CD14-positive monocyte (primary cell): ENCODE measurements around the gene DPRX. TPM values are rescaled to one million over a fixed set of nuclear protein-coding genes. Genes with fewer than 3 reads are reported as not detected.

ENCODE experiments used
- DNase-seq, 3 donors: peaks; one replicate each; pipeline ENCODE4 v3.0.0-alpha.2; 2011 to 2022
- H2AFZ ChIP-seq: 2 replicates; pipeline ENCODE4 v1.6.0; 2012; ENCODE audit warnings: mild to moderate bottlenecking, low read depth, low read length, inconsistent platforms; ENCODE audit not compliant: insufficient read depth, poor library complexity, severe bottlenecking
- H3K27ac ChIP-seq, 2 donors: 1 replicate in 1 of 2; 2 replicates in 1 of 2; pipeline ENCODE4 v1.5.1; 2012 to 2013; ENCODE audit warnings: low read length in 2 of 2, control low read depth in 1 of 2, inconsistent platforms in 1 of 2, low read depth in 1 of 2, mild to moderate bottlenecking in 1 of 2
- H3K27me3 ChIP-seq, 2 donors: one replicate each; pipeline versions ENCODE4 v1.6.0 to v1.6.1; 2011 to 2013; ENCODE audit warnings: low read length in 2 of 2; ENCODE audit not compliant: control insufficient read depth in 2 of 2, insufficient read depth in 2 of 2
- H3K36me3 ChIP-seq, 2 donors: replicated peaks in 1 of 2; 1 replicate in 1 of 2; 2 replicates in 1 of 2; pipeline versions ENCODE4 v1.5.1 to v1.6.1; 2012 to 2013; ENCODE audit warnings: low read length in 2 of 2, control low read depth in 1 of 2, inconsistent platforms in 1 of 2, mild to moderate bottlenecking in 1 of 2; ENCODE audit not compliant: insufficient read depth in 2 of 2, control insufficient read depth in 1 of 2
- H3K4me1 ChIP-seq, 2 donors: 1 replicate in 1 of 2; 2 replicates in 1 of 2; pipeline versions ENCODE4 v1.5.1 to v1.6.1; 2012 to 2013; ENCODE audit warnings: low read length in 2 of 2, control low read depth in 1 of 2, inconsistent platforms in 1 of 2, mild to moderate bottlenecking in 1 of 2, moderate library complexity in 1 of 2; ENCODE audit not compliant: insufficient read depth in 2 of 2, control insufficient read depth in 1 of 2
- H3K4me2 ChIP-seq: replicated peaks from 2 replicates; pipeline ENCODE3; 2012; ENCODE audit warnings: low read length, moderate library complexity, mild to moderate bottlenecking; ENCODE audit not compliant: poor library complexity, severe bottlenecking; ENCODE audit errors: extremely low read depth
- H3K4me3 ChIP-seq, 3 experiments: fragments of 200-600 bp in 1 of 3; sonication (generic) in 1 of 3; replicated peaks in 1 of 3; 1 replicate in 2 of 3; 2 replicates in 1 of 3; pipeline ENCODE4 v1.5.1; 2011 to 2013; ENCODE audit warnings: low read length in 3 of 3, mild to moderate bottlenecking in 3 of 3, control low read depth in 2 of 3, low read depth in 2 of 3, inconsistent platforms in 1 of 3, moderate library complexity in 1 of 3
- H3K79me2 ChIP-seq: 2 replicates; pipeline ENCODE4 v1.6.0; 2012; ENCODE audit warnings: mild to moderate bottlenecking, control low read depth, inconsistent platforms, low read length, moderate library complexity; ENCODE audit not compliant: insufficient read depth
- H3K9ac ChIP-seq: 2 replicates; pipeline ENCODE4 v1.6.0; 2017; ENCODE audit warnings: low read length, mild to moderate bottlenecking; ENCODE audit not compliant: insufficient read depth, poor library complexity, severe bottlenecking
- H3K9me3 ChIP-seq, 2 donors: replicated peaks in 1 of 2; 1 replicate in 1 of 2; 2 replicates in 1 of 2; pipeline versions ENCODE4 v1.5.1 to v1.6.1; 2012 to 2013; ENCODE audit warnings: low read length in 2 of 2, control low read depth in 1 of 2; ENCODE audit not compliant: control insufficient read depth in 1 of 2, insufficient read depth in 1 of 2
- H4K20me1 ChIP-seq: 2 replicates; pipeline ENCODE4 v1.6.0; 2012; ENCODE audit warnings: mild to moderate bottlenecking, low read length, control low read depth, moderate library complexity; ENCODE audit not compliant: insufficient read depth
- H3K27ac Mint-ChIP-seq, 7 donors: one replicate each; pipeline ENCODE4 v1.8.0; 2020; ENCODE audit warnings: mild to moderate bottlenecking in 7 of 7, mixed read lengths in 7 of 7, moderate library complexity in 6 of 7, inconsistent platforms in 2 of 7
- H3K27me3 Mint-ChIP-seq, 3 donors: one replicate each; pipeline ENCODE4 v1.8.0; 2021 to 2022; ENCODE audit warnings: low read depth in 3 of 3, mild to moderate bottlenecking in 3 of 3, mixed read lengths in 3 of 3, moderate library complexity in 3 of 3, inconsistent platforms in 1 of 3
- H3K36me3 Mint-ChIP-seq, 2 donors: one replicate each; pipeline ENCODE4 v1.8.0; 2020; ENCODE audit warnings: mixed read lengths in 2 of 2, inconsistent platforms in 1 of 2, mild to moderate bottlenecking in 1 of 2
- H3K4me1 Mint-ChIP-seq: one replicate; pipeline ENCODE4 v1.8.0; 2020; ENCODE audit warnings: mild to moderate bottlenecking, mixed read lengths
- H3K4me3 Mint-ChIP-seq, 2 donors: one replicate each; pipeline ENCODE4 v1.8.0; 2020; ENCODE audit warnings: mild to moderate bottlenecking in 2 of 2, mixed read lengths in 2 of 2, moderate library complexity in 1 of 2
- H3K9me3 Mint-ChIP-seq, 7 donors: one replicate each; pipeline ENCODE4 v1.8.0; 2020 to 2022; ENCODE audit warnings: mixed read lengths in 7 of 7, mild to moderate bottlenecking in 6 of 7, moderate library complexity in 6 of 7, inconsistent platforms in 2 of 7
- WGBS: methylation state at CpG from one replicate; pipeline ENCODE4 v1.1.5; 2013; ENCODE audit warnings: missing lambda C conversion rate; ENCODE audit not compliant: insufficient coverage; 5-methylcytosine and 5-hydroxymethylcytosine counted together
- intact Hi-C, 2 donors: fragments of 100-400 bp; cut with micrococcal nuclease; formaldehyde crosslinking; loops; one replicate each; pipeline versions ENCODE4 v1.15.0 to v1.15.1; 2023
- polyA plus RNA-seq, 3 donors: library from polyadenylated mRNA; depleted of rRNA in 1 of 3; unstranded in 2 of 3; stranded (reverse) in 1 of 3; fragments of 300-500 nt in 2 of 3; fragments of >200 nt in 1 of 3; fragmentation: Illumina TruSeq in 2 of 3; gene quantifications; 1 replicate in 2 of 3; 2 replicates in 1 of 3; pipeline ENCODE4 v1.2.3, GENCODE V29; 2012 to 2021
- TF ChIP-seq, protein P1 (sequence below): fragments of 200-600 bp; IDR thresholded peaks from one replicate; pipeline ENCODE4 v1.8.0; 2022; ENCODE audit warnings: antibody characterized with exemption, mild to moderate bottlenecking

DPRX gene
- polyA plus RNA-seq, 3 donors = not detected

DNA sequence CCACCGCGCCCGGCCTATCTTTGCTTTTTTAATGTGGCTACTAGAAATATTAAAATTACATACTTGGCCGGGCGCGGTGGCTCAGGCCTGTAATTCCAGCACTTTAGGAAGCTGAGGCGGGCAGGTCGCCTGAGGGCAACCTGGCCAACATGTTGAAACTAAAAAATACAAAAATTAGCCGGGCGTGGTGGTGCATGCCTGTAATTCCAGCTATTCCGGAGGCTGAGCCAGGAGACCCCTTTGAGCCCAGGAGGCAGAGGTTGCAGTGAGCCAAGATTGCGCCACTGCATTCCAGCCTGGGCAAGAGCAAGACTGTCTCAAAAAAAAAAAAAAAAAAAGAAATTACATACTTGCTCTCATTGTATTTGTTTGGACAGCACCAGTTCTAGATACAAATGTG lies 34.8 kb upstream of the DPRX start:
- Histone ChIP-seq H3K4me2 (no peak overlapping the region), H3K4me3 (no peak overlapping the region), H3K79me2 (no peaks in the 10 kb centered on the region), H3K9me3 (no peaks in the 10 kb centered on the region), H3K27me3 (no peaks in the 10 kb centered on the region), H4K20me1 (no peaks in the 10 kb centered on the region), H3K36me3 (no peaks in the 10 kb centered on the region), H3K9ac (no peak overlapping the region), H3K27ac (no peak overlapping the region), H3K4me1 (no peaks in the 10 kb centered on the region), H2AFZ (no peak overlapping the region)
- peaks cover 0 to 9% (median 2%) of the 10 kb centered on the region in 7 donors for H3K9me3 Mint-ChIP-seq
- intact Hi-C loops = no loop called here
- H3K4me3 Mint-ChIP-seq = no peak overlapping the region
- H3K4me1 Mint-ChIP-seq = no peaks in the 10 kb centered on the region
- H3K27ac Mint-ChIP-seq = no peak overlapping the region
- peaks cover 0 to 2% (median 0%) of the 10 kb centered on the region in 3 donors for H3K27me3 Mint-ChIP-seq
- WGBS = 98% methylated on average over 8 of the region's 12 CpGs
- no peak for DNase-seq
- H3K36me3 Mint-ChIP-seq = no peaks in the 10 kb centered on the region
- TF ChIP-seq, protein P1, sequence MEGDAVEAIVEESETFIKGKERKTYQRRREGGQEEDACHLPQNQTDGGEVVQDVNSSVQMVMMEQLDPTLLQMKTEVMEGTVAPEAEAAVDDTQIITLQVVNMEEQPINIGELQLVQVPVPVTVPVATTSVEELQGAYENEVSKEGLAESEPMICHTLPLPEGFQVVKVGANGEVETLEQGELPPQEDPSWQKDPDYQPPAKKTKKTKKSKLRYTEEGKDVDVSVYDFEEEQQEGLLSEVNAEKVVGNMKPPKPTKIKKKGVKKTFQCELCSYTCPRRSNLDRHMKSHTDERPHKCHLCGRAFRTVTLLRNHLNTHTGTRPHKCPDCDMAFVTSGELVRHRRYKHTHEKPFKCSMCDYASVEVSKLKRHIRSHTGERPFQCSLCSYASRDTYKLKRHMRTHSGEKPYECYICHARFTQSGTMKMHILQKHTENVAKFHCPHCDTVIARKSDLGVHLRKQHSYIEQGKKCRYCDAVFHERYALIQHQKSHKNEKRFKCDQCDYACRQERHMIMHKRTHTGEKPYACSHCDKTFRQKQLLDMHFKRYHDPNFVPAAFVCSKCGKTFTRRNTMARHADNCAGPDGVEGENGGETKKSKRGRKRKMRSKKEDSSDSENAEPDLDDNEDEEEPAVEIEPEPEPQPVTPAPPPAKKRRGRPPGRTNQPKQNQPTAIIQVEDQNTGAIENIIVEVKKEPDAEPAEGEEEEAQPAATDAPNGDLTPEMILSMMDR = no peak

DNA sequence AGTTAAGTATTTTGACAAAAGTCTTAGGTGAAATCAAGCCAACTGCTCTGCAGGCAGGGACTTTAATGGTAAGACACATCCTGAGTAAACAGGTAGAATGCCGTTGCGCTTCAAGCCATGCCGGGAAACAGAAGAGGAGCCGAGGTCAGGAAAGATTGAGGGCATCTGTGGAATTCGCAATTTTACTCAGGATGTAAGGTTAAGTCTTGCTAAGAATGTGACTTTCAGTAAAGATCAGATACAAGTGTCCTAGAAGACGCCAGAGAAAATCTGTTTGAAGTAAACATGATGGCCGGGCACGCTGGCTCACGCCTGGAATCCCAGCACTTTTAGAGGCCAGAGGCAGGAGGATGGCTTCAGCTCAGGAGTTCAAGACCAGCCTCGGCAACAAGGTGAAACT lies 33.4 kb upstream of the DPRX start:
- H3K27ac Mint-ChIP-seq = no peak overlapping the region

More for the DNA sequence above, 33.4 kb upstream of the DPRX start:
- TF ChIP-seq, protein P1 = no peak
- Mint-ChIP-seq H3K36me3 (no peaks in the 10 kb centered on the region), H3K27me3 (peaks cover 0 to under 1% (median 0%) of the 10 kb centered on the region in 3 donors), H3K9me3 (peaks cover 0 to 11% (median 2%) of the 10 kb centered on the region in 7 donors), H3K4me3 (no peak overlapping the region), H3K4me1 (no peaks in the 10 kb centered on the region)
- H4K20me1 ChIP-seq = no peaks in the 10 kb centered on the region
- H3K4me1 ChIP-seq = no peaks in the 10 kb centered on the region
- no peak overlapping the region for H3K4me2 ChIP-seq
- H3K36me3 ChIP-seq = no peaks in the 10 kb centered on the region
- H3K9ac ChIP-seq = no peak overlapping the region
- WGBS = 99% methylated on average over 10 of the region's 10 CpGs
- no peak for DNase-seq
- H3K79me2 ChIP-seq = no peaks in the 10 kb centered on the region
- H3K27me3 ChIP-seq = no peaks in the 10 kb centered on the region
- intact Hi-C loops = no loop called here
- no peak overlapping the region for H3K4me3 ChIP-seq
- H3K9me3 ChIP-seq = no peaks in the 10 kb centered on the region
- no peak overlapping the region for H2AFZ ChIP-seq
- H3K27ac ChIP-seq = no peak overlapping the region
